GM19099 (cell line): ENCODE results near the gene NANOS2.
A peak's percentile ranks its signal among the peaks of the same experiment; 100 is the strongest.

Source experiments
- POLR2A ChIP-seq: IDR thresholded peaks from 3 replicates; pipeline ENCODE4 v1.6.1; 2011; ENCODE audit warnings: low read depth; ENCODE audit not compliant: insufficient read length; ENCODE audit errors: extremely low read depth

NANOS2 gene

DNA sequence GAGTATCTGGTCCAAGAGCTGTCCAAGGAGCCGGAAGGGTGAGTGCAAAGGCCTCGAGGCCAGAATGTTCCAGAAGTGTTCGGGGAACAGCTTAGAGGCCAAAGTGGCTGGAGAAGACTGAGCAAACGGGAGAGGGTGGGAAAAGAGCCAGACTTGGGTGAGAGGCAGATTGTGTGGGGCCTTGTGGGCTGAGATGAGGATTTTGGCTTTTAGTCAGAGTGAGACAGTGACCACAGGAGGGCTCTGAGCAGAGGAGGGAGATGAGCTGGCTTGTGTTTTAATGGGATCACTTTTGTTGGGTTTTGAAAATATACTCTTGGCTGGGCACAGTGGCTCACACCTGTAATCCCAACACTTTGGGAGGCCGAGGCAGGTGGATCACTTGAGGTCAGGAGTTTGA, 5.6 kb downstream of the NANOS2 start:
- no peak for TF ChIP-seq POLR2A

DNA sequence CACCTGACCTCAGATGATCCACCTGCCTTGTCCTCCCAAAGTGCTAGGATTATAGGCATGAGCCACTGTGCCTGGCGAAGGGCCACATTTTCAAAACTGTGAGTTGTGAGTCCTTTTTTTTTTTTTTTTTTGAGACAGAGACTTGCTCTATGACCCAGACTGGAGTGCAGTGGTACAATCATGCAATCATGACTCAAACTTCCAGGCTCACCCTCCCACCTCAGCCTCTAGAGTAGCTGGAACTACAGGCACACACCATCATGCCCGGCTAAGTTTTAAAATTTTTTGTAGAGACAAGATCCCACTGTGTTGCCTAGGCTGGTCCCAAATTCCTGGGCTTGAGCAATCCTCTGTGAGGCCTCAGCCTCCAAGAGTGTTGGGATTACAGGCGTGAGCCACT, 8.4 kb downstream of the NANOS2 start:
- no peak for TF ChIP-seq POLR2A

DNA sequence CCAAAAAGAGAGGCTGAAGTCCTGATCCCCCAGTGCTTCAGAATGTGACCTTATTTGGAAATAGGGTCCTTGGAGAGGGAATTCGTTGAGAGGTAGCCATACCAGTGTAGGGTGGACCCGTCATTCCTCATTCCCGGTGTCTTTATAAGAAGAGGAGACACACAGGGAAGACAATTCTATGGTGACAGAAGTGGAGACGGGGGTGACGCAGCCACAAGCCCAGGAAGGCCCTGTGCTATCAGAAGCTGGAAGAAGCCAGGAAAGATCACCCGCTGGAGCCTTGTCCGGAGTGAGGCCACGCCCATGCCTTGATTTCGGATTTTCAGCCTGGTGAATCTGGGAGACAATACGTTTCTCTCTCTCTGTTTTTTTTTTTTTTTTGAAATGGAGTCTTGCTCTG, 9.6 kb downstream of the NANOS2 start:
- TF ChIP-seq POLR2A, result no peak

DNA sequence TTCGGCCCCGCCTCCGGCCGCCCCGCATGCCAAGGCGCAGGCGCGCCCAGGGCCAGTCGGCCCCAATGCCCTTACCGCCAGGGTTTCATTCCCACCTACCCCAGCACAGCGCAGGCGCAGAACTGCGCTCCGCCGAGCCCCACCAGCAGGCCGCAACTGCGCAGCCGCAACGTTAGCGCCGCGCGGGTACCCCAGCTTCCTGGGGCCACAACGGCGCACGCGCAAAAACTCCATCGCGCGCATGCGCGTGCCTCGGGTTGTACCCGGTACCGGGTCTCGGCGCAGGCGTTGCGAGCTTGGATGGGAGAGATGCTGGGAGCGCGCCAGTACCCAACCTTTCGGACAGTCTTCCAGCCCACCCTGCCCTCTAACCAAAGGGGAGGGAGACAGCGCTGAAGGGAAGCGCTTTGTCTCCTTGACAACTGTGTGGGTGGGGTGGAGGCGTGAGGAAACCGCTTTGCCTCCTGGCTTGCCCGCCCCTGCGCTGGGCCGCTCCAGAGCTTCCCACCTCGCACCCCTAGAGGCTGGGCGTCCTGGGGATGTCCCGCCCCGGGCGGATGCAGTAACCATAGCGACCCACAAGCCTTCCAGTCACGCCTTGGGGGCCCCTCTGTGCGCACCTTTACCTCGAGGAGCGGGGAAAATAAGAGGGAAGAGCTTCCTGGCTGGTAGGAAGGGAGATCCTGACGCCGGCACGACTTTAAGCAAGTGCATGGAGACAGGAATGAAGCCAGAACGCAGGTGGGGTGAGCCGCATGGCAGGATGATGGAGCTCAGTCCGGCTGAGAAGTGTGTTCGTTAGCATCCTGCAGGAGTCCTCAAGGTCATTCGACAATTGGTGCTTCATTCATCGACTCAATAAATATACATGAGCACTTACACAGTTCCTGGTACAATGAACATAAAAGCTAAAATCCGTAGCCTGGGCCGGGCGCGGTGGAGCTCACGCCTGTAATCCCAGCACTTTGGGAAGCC, 11.6 kb downstream of the NANOS2 start:
- TF ChIP-seq POLR2A, result peak; percentile 90

DNA sequence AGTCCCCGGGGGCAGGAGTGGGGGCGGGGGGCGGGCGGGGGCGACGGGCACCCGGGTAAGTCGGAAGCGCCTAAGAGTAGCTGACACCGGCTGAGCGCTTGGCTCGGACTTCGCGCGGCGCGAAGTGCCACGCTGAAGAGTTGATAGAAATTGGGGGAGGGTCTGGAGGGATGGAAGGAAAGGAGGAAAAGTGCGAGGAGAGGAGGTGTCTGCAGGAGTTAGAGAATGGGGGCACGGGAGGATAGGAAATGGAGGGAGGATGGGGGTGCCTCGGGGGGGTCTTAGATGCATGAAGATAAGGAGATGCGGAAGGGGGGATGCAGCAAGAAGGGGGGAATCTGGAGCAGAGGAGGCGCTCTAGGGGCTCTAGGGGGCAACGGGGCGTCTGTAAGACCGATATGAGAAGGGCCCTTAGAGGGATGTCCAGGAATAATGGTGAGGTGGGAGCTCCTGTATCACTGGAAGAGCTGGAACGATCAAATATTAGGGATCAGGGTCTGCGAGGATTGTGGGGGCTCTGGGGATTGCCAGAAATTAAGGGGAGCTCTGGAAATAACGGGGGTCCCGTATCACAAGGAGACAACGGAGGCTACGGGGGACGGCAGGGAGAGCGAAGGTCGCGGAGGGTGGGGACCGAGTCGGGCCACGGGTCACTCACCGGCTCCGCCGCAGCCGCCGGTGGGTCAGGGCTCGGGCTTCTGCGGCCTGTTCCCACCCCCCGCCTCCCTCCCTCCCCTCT, 12.5 kb downstream of the NANOS2 start, which contains the start of gene MYPOP:
MYPOP (minus strand) TSS at position 702 of the 739 bp plus-strand sequence. CDS start 840 bp downstream, outside the sequence.
- no peak for TF ChIP-seq POLR2A

DNA sequence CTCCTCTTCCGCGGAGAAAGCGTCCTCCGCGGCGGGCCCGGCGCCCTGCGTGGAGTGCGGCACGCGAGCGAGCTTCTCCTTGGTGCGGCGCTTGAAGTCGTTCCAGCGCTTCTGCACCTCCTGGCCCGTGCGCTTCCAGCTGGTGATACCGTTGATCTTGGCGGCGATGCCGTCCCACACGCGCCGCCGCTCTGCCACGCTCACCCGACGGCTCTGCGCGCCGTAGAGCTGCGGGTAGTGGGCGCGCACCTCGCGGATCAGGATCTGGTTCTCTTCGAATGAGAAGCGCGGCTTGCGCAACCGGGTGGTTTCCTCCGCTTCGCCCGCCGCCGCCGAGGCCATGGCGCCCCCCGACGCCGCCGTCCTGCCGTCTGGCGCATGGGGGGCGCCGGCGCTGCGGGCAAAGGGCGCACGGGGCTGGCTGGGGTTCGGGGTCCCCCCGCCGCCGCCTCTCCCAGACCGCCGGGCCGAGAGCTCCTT, 13.1 kb downstream of the NANOS2 start:
- TF ChIP-seq POLR2A, result no peak

DNA sequence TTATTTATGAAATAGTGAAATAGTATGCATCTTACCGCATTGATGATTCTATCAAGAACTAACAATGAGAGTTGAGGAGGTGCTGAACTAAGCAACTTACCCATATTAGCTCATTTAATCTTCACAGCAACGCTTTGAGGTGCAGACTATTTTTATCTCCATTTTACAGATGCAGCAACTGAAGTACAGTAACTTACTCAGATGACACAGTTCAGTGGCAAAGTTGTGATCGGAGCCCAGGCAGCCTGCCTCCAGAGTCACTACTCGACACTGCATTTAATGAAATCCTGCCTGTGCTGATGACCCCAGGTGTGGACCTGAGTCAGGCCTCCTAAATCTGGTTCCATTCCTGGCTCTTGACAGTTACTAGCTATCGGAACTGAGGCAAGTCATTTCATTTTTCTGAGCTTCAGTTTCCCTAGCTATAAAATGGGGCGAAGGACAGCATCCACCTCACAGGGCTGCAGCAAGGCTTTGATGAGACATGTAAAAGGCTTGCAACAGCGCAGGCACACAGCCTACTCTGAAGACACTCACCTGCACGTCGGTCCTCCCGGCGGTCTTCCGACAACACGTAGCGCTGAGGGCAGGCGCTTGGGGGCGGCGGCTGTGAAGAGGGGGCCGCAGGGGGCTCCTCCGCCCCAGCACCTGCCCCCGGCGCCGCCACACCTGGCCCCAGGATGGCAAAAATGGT, 13.7 kb downstream of the NANOS2 start:
- TF ChIP-seq POLR2A, result no peak

DNA sequence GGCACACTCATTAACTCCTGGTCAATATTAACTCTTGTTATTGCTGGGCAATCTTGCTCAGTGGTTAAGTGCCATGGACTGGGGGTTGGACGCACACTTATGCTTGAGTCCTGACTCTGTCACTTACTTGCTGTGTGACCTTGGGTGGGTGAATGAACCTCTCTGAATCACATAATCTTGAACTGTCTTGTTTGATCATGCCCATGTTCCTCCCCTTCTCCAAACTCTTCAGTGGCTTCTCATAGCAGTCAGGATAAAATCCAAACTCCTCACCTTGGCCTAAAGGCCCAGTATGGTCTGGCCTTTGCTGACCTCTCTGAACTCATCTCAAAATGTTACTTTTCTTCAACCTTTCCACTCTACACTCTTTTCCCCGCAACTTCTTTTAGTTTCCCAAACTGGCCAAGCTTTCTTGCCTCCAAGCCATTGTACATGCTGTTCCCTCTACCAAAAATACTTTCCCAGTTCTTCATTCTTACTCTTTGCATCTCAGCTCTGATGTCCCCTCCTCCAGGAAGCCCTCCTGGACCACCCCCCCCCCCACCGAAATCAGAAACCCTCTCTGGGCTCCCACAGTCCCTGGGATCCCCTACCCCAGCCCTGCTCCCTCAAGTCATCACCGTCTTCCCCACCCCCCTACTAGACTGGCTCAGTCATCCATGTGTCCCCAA, 14.5 kb downstream of the NANOS2 start:
- TF ChIP-seq POLR2A, result no peak

DNA sequence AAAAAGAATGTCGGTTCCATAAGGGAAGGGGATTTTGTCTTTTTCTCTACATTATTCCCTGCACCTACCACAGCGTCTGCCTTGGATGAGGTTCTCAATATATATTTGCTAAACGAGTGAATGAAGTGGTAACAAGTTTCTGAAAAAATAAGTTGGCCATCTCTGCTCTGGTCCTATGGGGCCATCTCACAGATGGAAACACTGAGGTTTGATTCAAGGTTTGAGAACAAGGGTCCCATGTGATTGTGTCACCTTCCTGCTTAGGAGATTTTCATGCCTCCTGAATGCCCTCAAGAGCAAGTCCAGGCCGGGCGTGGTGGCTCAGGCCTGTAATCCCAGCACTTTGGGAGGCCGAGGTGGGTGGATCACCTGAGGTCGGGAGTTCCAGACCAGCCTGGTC, 15.3 kb downstream of the NANOS2 start:
- no peak for TF ChIP-seq POLR2A

DNA sequence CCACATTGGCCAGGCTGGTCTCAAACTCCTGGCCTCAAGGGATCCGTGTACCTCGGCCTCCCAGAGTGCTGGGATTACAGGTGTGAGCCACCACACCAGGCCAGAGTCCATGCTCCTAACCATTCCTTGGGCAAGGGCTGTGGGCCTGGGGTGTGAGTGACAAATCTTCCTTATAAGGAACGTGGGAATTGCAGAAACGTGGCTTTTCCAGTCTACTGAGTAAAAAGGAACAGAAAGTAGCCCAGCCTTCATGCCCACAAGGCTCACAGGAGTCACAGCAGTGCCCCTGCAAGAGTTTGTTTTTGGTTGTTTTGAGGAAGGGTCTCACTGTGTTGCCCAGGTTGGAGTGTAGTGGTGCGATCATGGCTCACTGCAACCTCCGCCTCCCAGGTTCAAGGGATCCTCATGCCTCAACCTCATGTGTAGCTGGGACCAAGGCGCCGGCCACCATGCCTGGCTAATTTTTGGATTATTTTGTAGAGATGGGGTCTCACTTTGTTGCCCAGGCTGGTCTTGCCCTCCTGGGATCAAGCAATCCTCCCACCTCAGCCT, 17.2 kb downstream of the NANOS2 start:
- no peak for TF ChIP-seq POLR2A

DNA sequence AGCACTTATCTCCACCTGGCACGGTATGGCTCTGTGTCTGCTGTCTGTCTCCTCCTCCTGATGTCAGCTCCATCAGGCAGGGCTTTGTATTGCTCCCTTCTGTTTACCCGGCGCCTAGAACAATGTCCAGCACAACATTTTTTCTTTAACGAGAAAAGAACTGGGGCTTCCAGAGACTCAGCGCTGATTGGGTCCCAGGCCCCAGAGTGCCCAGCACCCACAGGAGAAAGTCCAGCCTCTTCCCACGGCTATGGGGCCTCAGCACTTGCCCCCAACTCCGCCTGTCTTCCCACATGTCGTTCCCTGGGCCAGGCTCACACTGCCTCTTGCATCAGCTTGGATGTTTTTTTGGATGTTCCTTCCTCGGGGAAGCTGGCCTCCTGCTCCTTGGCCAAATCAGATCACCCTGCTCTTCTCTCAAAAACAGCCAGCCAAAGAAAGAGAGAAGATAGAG, 19.0 kb downstream of the NANOS2 start:
- no peak for TF ChIP-seq POLR2A

DNA sequence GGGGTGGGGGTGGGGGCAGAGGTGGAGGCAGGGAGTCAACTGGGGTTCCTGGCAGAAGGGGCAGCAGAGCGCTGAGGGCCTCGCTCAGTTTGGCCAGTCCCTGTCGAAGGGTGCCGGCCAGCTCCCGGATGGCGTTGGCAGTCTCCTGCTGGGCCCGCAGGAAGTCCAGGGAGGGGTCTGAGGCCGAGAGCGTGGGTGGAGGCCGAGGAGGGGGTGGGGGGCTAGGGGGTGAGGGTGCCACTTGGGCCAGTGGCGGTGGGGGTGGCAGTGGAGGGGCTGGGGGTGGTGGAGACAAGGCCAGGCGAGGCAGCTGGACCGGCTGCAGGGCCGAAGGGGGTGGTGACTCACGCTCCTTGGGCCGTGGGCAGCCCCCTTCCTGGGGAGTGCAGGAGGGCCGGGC, 23.7 kb downstream of the NANOS2 start:
- no peak for TF ChIP-seq POLR2A

DNA sequence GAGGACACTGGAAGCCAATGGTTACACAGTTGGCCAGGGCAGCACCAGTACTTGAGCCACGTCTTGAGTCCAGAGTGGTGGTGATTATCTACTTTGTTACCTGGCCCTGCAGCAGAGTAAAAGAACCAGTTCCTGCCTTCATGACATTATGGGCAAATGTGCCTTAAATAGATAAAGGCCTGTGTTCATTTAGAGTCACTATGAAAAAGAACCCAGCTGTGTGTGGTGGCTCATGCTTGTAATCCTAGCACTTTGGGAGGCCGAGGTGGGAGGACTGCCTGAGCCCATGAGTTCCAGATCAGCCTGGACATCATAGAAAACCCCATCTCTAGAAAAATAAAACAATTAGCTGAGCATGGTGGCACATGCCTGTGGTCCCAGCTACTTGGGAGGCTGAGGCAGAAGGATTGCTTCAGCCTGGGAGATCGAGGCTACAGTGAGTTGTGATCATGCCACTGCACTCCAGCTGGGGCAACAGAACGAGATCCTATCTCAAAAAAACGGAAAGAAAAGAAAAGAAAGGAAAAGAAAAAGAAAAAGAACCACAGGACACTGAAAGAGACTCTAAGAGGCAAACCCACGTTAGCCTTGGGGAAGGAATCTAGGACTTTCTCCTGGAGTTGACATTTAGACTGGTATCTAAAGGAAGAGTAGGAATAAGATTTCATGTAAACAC, 25.2 kb downstream of the NANOS2 start:
- no peak for TF ChIP-seq POLR2A
